ENCODE measurements around the gene UVRAG. TPM values are rescaled to one million over a fixed set of nuclear protein-coding genes. Genes with fewer than 3 reads are reported as not detected.
A peak's percentile ranks its signal among the peaks of the same experiment; 100 is the strongest.

Gene UVRAG
- total and polyA plus RNA-seq, 8 donors = 4.7 to 55.5 (median 20.5) TPM

DNA sequence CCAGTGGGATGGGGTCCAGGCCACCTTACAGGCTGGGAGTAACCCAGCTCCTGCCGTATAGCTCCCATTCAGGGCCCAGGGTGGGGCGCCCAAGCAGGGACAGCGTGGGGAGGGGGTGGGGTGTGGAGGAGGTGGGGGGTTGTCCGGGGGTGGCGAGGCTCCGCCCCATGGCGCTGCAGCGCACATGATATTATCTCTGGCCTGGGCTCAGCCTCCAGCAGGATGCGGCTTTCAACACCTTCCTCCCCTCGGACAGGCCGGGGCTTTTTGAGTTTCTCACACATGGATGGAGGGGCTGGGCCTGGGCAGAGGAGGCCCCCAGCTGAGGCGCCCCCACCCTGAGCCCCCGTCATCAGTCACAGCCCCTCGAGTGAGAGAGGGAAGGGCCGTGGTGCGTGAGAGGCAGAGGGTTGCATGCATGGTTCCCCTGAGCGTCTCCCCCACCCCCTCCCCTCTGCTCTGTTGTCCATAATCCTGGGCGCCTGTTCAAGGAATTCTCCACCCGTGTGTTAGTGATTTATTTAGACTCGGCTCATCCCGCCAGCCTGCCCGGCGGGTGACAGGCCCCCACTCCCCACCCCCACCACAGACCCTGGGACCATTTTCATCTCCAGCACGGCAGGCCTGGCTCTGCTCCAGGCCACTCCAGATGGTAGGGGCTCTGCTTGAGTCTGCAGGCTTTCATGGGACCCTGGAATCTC lies 346.4 kb downstream of the UVRAG start:
- Histone ChIP-seq H3K4me1 (peaks cover 0 to 11% (median 8%) of the 10 kb centered on the region in 4 donors), H3K4me3 (peak overlapping the region in 1 of 4 donors; percentile 18), H3K27me3 (peaks cover 0 to 32% (median 0%) of the 10 kb centered on the region in 3 donors), H3K9me3 (no peaks in the 10 kb centered on the region), H3K36me3 (no peaks in the 10 kb centered on the region), H3K27ac (no peak overlapping the region)
- TF ChIP-seq POLR2A (IDR thresholded peaks at IDR 0.05) = no peak
- TF ChIP-seq EP300 (IDR thresholded peaks at IDR 0.05) = no peak
- WGBS, 5 donors = 27 to 40% (median 35%) methylated on average over 9 to 24 of the region's 24 CpGs
- DNase-seq = peak in 1 of 2 donors; percentile 71
- intact Hi-C loops (cut with DNase I; ENCODE audit: low total_unique reads) = no loop called here

DNA sequence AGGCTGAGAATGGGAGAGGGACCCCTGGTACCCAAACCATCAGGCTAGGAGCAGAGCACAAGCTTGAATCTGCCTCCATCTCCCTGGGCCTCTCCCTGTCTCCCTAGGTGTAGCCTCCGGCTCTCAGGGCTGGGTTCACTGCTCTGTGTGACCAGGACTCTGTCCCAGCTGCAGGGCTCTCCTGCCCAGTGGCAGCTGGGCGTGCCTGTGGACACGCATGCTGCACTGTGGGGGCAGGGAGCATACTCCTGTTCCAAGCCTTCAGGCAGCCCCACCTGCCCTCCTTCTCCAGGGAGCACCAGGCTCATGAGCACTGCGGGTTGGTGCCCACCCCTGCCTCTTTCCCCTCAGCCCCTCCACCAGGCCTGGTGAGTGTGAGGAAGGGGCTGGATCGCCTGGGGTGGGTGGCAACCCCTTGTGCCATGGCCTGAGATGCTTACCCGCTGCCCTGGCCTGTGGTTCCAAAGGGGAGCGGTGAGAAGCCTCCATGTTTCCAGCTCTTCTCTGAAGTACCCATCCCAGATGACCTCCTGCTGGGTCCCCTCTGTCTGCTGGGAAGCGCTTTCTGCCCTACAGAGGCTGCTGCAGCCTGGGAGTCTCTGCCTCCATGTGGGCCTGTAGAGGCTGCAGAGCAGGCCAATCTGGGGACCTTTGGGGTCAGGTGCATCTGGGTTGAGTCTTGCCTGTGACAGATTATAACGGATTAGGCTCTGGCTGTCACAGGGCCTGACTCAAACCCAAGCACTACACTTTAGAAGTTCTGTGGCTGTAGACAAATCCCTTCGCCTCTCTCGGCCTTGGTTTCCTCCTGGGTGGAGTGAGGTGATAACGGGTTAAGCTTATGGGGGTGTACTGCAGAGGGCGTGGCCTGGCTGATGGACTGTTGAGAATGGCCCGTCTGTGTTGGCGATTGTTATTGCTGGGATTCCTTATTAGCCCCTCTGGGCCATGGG lies 347.6 kb downstream of the UVRAG start:
- Histone ChIP-seq H3K9me3 (no peaks in the 10 kb centered on the region), H3K36me3 (no peaks in the 10 kb centered on the region), H3K27me3 (peaks cover 0 to 32% (median 0%) of the 10 kb centered on the region in 3 donors), H3K27ac (no peak overlapping the region), H3K4me3 (no peak overlapping the region), H3K4me1 (peaks cover 0 to 11% (median 8%) of the 10 kb centered on the region in 4 donors)
- 83 to 90% (median 86%) methylated on average over 15 of the region's 15 CpGs for WGBS, 5 donors
- DNase-seq = no peak
- TF ChIP-seq POLR2A (IDR thresholded peaks at IDR 0.05) (no peak), EP300 (IDR thresholded peaks at IDR 0.05) (no peak), POLR2AphosphoS5 (IDR thresholded peaks at IDR 0.05) (no peak)
- TF ChIP-seq, protein P1, sequence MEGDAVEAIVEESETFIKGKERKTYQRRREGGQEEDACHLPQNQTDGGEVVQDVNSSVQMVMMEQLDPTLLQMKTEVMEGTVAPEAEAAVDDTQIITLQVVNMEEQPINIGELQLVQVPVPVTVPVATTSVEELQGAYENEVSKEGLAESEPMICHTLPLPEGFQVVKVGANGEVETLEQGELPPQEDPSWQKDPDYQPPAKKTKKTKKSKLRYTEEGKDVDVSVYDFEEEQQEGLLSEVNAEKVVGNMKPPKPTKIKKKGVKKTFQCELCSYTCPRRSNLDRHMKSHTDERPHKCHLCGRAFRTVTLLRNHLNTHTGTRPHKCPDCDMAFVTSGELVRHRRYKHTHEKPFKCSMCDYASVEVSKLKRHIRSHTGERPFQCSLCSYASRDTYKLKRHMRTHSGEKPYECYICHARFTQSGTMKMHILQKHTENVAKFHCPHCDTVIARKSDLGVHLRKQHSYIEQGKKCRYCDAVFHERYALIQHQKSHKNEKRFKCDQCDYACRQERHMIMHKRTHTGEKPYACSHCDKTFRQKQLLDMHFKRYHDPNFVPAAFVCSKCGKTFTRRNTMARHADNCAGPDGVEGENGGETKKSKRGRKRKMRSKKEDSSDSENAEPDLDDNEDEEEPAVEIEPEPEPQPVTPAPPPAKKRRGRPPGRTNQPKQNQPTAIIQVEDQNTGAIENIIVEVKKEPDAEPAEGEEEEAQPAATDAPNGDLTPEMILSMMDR (IDR thresholded peaks at IDR 0.05) = no peak
- intact Hi-C loops (cut with DNase I; ENCODE audit: low total_unique reads) = no loop called here

DNA sequence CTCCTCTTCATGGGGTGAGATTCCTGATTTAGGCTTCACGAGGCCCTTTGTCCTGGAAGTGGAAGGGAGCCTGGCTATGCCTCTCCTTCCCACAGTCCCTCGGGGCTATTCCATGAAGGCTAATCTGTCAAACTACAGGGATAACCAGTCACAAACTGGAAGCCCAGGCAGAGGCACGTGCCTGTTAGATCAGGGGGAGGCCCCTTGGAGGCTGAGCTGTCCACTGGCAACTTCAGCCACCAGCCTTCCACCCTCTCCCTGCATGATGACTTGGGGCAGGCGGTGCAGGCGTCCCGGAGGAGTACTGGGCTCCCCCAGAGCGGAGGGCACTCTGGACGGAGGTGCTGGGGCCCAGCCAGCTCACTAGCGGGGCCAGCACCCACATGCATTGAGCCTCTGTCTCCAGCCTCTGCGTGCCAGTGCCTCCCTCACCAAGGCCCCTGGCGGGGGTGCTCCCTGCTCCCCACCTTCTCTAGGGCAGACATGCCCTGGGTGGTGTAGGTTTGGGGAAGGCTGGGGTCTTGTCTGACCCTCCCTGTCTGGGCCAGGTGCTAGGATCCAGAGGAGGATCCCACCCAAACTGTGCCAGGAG lies 348.4 kb downstream of the UVRAG start:
- Histone ChIP-seq H3K4me3 (no peak overlapping the region), H3K27ac (no peak overlapping the region), H3K27me3 (peaks cover 0 to 32% (median 0%) of the 10 kb centered on the region in 3 donors), H3K4me1 (peaks cover 0 to 11% (median 8%) of the 10 kb centered on the region in 4 donors), H3K36me3 (no peaks in the 10 kb centered on the region), H3K9me3 (no peaks in the 10 kb centered on the region)
- intact Hi-C loops (cut with DNase I; ENCODE audit: low total_unique reads) = no loop called here
- no peak for DNase-seq
- 88 to 91% (median 89%) methylated on average over 6 to 11 of the region's 11 CpGs for WGBS, 5 donors
- TF ChIP-seq POLR2AphosphoS5 (IDR thresholded peaks at IDR 0.05) = no peak
- TF ChIP-seq, protein P1 (IDR thresholded peaks at IDR 0.05) = no peak
- TF ChIP-seq POLR2A (IDR thresholded peaks at IDR 0.05) = no peak
- no peak for TF ChIP-seq EP300 (IDR thresholded peaks at IDR 0.05)

DNA sequence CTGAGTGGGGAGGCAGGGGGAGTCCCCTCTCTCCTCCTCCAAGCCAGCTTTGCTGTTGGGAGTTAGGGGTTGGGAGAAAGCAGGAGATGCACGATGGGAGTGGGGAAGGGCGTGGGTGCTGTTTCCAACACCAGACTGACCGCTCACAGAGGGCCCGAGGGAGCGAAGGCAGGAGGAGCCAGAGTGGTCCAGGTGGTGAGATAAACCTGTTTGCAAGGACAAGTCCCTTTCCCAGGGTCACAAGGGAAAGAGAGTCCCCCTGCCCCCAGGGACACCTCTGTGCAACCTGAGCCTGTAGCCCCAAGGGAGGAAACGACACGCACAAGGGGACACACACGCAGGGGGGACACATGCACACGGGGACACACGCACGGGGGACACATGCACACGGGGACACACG lies 349.1 kb downstream of the UVRAG start:
- peaks cover 0 to 11% (median 8%) of the 10 kb centered on the region in 4 donors for H3K4me1 ChIP-seq
- no peak overlapping the region for H3K27ac ChIP-seq
- intact Hi-C loops (cut with DNase I; ENCODE audit: low total_unique reads) = no loop called here
- H3K27me3 ChIP-seq = peaks cover 0 to 32% (median 0%) of the 10 kb centered on the region in 3 donors
- DNase-seq = no peak
- H3K4me3 ChIP-seq = no peak overlapping the region
- TF ChIP-seq EP300 (IDR thresholded peaks at IDR 0.05) = no peak
- no peak for TF ChIP-seq POLR2A (IDR thresholded peaks at IDR 0.05)
- no peak for TF ChIP-seq POLR2AphosphoS5 (IDR thresholded peaks at IDR 0.05)
- TF ChIP-seq, protein P1 (IDR thresholded peaks at IDR 0.05) = no peak
- H3K9me3 ChIP-seq = no peaks in the 10 kb centered on the region
- 74 to 93% (median 79%) methylated on average over 5 to 13 of the region's 13 CpGs for WGBS, 5 donors
- no peaks in the 10 kb centered on the region for H3K36me3 ChIP-seq

All from stomach (tissue), 9 donors.